ENCODE measurements around the gene LRRC8E. TPM values are rescaled to one million over a fixed set of nuclear protein-coding genes. Genes with fewer than 3 reads are reported as not detected.

LRRC8E gene
- total and polyA plus RNA-seq, 2 of the 8 experiments (the other 6 are each of a cell fraction or from before 2014, with no cell fraction given), result 2.7 to 2.9 TPM

DNA sequence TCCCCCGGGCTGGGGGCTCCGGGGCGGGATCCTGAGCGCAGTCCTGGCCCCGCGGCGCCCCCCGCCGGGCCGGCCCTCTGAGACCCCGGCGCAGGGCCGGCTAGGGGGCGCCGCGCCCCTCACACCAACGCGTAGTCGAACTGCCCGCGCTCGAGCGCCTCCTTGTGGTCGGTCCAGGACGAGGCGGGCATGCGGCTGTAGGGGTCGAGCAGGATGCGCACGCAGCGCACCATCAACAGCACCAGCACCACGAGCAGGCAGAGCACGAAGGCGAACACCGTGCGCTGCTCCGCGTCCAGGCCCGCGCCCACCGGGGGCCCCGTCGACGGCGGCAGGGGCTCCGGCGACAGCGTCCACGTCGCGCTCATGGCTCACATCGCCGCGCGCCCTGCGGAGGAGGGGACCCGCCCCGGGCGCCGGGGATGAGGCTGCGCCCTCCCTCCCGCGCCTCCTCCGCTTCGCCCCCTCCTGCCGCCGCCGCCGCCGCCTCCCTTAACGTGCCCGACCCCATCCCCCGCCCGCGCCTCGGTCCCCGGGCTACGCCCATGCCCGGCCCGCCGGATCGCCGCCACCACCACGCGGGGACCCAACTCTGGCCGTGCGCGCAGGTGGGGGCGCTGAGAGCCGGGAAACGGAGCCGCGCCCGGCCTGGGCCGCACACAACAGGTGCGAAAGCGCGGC, 37.0 kb downstream of the LRRC8E start (continued):
- TF ChIP-seq, protein P1, sequence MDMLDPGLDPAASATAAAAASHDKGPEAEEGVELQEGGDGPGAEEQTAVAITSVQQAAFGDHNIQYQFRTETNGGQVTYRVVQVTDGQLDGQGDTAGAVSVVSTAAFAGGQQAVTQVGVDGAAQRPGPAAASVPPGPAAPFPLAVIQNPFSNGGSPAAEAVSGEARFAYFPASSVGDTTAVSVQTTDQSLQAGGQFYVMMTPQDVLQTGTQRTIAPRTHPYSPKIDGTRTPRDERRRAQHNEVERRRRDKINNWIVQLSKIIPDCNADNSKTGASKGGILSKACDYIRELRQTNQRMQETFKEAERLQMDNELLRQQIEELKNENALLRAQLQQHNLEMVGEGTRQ (IDR thresholded peaks at IDR 0.05; ENCODE audit: low read length), result no peak
- TF ChIP-seq EZH2 (IDR thresholded peaks at IDR 0.05; ENCODE audit: low read depth, low read length, severe bottlenecking) (no peak), BRCA1 (IDR thresholded peaks at IDR 0.05; ENCODE audit: low read depth, low read length) (no peak), RAD21 (IDR thresholded peaks at IDR 0.05 in 1 of 2, conservative IDR thresholded peaks at IDR 0.05 in 1 of 2; ENCODE audit: low read depth in 2 of 2, low read length in 2 of 2) (peak; percentile 60 to 75), SRF (IDR thresholded peaks at IDR 0.05; ENCODE audit: low read depth, low read length) (no peak), RXRA (IDR thresholded peaks at IDR 0.05; ENCODE audit: insufficient read depth, low read depth, low read length) (no peak), TCF12 (IDR thresholded peaks at IDR 0.05; ENCODE audit: low read depth, low read length) (no peak), CHD2 (IDR thresholded peaks at IDR 0.05; ENCODE audit: low read length) (no peak), CBX8 (IDR thresholded peaks at IDR 0.05; ENCODE audit: borderline replicate concordance, low read depth, low read length) (no peak), RNF2 (IDR thresholded peaks at IDR 0.05; ENCODE audit: borderline replicate concordance, low read depth, low read length, missing control alignments, poor library complexity, severe bottlenecking) (peak; percentile 54), CHD1 (IDR thresholded peaks at IDR 0.05; ENCODE audit: low read depth, low read length) (no peak), SAP30 (IDR thresholded peaks at IDR 0.05; ENCODE audit: insufficient read depth, insufficient replicate concordance, low read length) (no peak), YY1 (IDR thresholded peaks at IDR 0.05; ENCODE audit: low read depth, low read length) (no peak), HDAC6 (IDR thresholded peaks at IDR 0.05; ENCODE audit: low read depth, low read length) (no peak), TAF1 (IDR thresholded peaks at IDR 0.05; ENCODE audit: low read depth, low read length) (no peak), CREB1 (IDR thresholded peaks at IDR 0.05) (peak; percentile 70), EGR1 (IDR thresholded peaks at IDR 0.05; ENCODE audit: borderline replicate concordance, low read depth, low read length) (no peak)
- TF ChIP-seq, protein P2, sequence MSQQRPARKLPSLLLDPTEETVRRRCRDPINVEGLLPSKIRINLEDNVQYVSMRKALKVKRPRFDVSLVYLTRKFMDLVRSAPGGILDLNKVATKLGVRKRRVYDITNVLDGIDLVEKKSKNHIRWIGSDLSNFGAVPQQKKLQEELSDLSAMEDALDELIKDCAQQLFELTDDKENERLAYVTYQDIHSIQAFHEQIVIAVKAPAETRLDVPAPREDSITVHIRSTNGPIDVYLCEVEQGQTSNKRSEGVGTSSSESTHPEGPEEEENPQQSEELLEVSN (IDR thresholded peaks at IDR 0.05), result peak; percentile 97
- TF ChIP-seq, protein P3, sequence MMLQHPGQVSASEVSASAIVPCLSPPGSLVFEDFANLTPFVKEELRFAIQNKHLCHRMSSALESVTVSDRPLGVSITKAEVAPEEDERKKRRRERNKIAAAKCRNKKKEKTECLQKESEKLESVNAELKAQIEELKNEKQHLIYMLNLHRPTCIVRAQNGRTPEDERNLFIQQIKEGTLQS (IDR thresholded peaks at IDR 0.05; ENCODE audit: insufficient read depth, low read depth, low read length), result no peak

All from H1 (cell line).